Measurements from ENCODE around the gene MARCKS. TPM values are rescaled to one million over a fixed set of nuclear protein-coding genes. Genes with fewer than 3 reads are reported as not detected.

MARCKS gene
- polyA plus RNA-seq, 1 donor, result 277 TPM

DNA sequence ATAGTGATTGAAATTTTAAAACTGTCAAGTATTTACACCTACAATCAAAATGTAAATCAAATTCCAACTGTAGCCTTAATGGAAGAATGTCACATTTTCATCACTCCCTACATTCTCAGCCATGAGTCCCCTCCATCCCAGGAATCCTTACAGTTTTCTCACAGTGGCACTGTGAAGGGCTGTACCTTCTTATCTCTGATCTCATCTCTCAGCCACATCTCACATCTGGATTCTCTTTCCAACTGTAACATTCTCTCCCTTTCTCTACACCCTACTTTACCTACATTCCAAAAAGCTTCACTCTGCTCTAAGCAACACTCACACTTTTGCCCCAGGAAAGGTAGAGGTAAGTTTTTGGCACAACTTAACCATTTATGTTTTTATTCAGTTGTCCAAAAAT is 8.9 kb upstream of the MARCKS start:
- no peak for DNase-seq

DNA sequence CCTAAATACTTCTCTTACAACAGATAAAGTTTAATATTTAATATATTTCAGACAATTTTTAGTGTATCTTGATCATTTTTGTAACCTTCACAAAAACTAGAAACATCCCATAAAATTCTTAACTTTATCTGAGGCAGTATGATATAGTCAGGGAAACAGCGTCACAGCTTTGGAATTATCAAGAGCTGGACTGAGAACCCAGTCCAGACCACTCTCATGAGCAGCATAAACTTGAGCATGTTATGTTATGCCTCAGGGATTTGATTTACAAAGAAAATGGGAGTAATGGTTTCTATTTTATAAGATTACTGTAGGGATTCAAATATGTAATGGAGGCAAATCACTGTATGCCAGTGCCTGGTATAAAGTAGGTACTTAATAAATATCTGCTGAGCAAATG is 8.3 kb upstream of the MARCKS start:
- no peak for DNase-seq

DNA sequence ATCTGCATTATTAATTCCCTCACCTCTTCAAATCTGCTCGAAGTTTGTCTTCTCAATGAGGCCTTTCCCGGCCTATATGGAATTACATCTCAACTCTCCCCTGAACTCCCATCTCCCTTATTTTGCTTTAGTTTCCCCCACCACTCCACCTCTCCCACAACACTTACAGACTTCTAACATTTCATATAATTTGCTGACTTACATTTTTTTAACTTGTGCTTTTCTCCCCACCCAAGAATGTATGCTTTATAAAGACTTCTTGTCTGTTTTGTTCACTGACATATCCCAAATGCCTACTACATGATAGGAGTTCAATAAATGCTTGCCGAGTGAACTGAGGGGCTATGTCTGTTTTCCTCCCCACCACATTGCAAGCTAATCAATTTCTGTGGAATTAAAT is 3.9 kb upstream of the MARCKS start:
- no peak for DNase-seq

DNA sequence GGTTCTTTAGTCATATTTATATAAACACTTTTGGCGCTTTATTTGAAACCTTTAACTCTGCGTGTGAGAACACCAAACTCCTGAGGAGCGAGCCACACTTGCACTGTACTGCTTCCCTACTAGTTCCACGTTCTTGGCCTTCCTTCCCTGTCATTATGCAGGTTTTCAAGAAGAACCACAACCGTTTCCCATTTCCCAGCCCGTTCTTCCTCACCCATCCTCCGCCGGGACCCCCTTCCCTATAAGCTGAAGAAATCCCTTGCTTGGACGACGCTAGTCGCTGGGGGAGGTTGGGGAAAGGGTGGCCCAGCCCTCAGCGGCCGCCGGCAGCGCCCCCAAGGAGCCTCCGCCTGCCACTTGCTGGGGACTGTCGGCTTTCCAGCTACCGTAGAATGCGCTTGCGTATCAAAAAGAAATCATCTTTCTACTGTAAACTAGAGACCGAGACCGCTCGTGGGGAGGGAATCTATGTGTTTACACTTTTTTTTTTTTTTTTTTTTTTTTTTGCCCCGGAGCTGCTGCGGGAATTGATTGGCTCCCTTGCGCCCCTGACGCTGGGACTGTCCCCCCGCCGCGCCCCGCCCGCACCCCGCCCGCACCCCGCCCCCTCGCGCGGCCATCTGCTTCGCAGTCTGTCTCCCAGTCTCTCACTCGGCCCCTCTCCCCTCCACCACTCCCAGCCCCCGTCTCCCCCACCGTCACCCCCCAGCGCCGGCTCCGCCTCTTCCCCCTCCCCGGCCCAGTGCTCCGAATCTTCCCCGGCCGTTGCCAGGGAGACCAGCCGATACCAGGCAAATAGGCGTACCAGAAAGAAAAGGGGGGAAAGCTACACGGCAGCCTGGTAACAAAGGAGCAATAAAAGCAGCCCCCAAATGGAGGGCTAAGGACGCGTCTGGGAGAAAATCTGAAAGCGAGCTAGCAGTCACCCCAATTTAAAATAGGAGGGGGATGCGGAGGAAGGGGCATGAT is 2.3 kb upstream of the MARCKS start:
- DNase-seq, result peak; percentile 85

DNA sequence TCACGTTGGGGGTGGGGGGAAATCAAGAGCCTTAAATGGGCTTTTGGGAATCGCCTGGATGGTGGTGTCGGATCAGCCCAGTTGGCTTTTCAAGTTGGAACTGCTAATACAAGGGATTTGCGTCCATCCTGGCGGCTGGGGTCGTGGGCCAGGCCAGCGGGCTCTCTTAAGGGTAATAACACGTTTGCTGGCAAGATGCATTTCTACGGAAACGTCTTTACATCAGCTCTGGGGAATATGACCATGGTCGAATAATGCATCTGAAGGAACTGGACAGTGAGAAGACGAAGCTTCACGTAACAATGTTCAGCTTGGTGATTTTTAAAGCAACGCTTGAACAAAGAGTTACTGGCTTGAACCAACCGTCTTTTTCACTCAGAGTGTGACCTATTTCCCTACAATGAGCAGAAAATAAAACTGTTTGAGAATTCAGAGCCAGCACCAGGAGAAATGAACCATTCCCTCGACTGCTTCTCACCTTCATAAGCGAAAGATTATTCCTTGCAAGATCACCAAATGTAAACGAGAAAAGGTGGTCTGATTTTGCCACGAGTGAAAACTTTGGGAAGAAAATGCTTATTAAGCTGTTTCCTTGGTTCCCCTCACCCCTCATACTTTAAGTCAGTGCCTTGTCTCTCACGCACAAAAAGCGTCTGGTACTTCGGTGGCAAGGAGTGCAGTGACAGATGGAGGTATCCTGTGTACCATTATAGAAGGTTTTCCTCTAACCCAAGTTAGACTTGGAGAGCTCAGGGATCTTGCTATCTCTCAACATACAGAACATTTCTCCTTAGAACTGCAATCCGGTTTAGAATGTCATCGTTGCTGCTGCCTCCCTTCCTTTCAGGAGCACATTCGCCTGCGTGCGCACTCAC is 1.4 kb upstream of the MARCKS start:
- peak; percentile 68 for DNase-seq

DNA sequence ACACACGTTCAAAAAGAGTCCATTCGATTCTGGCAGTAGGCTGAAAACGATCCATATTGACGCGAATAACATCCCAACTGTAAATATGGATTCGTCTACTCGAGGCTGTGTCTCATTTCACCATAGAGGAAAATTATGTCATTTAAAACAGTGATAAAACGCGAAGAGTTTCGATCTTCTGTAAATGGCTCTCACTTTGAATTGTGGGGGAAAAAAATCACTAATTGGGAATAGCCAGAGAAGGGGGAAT is 845 bp upstream of the MARCKS start:
- DNase-seq, result no peak

DNA sequence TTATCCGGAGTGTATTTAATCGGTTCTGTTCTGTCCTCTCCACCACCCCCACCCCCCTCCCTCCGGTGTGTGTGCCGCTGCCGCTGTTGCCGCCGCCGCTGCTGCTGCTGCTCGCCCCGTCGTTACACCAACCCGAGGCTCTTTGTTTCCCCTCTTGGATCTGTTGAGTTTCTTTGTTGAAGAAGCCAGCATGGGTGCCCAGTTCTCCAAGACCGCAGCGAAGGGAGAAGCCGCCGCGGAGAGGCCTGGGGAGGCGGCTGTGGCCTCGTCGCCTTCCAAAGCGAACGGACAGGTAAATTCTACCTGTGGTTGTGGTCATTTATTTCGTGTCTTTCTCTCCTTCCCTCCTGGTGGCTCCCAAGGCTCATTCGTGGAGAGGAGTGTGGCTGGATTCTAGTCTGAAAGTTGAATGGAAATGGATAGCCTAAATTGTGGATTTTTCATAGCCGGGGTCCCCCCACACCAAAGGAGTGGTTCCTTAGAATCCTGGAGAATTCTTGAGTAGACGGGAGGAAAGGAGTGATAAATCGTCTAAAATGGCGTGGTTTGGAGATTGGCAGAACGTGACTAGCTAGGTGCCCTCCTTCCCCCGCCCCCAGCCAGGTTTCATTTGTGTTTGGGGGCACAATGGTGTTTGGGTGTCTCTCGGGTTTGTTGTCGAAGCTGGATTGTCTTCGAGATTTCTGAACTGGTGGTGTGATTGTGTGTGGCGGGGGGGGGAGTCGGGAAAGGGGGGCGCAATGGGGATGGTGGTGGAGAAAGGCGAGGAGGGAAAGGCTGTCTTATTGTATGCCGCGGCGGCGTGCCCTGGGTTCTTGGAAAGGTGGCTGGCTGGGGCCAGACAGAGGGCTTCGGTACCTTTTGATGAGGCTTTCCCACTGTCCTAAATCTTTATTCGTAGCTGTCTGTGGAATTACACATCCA is 673 bp downstream of the MARCKS start:
- DNase-seq, result peak; percentile 62

DNA sequence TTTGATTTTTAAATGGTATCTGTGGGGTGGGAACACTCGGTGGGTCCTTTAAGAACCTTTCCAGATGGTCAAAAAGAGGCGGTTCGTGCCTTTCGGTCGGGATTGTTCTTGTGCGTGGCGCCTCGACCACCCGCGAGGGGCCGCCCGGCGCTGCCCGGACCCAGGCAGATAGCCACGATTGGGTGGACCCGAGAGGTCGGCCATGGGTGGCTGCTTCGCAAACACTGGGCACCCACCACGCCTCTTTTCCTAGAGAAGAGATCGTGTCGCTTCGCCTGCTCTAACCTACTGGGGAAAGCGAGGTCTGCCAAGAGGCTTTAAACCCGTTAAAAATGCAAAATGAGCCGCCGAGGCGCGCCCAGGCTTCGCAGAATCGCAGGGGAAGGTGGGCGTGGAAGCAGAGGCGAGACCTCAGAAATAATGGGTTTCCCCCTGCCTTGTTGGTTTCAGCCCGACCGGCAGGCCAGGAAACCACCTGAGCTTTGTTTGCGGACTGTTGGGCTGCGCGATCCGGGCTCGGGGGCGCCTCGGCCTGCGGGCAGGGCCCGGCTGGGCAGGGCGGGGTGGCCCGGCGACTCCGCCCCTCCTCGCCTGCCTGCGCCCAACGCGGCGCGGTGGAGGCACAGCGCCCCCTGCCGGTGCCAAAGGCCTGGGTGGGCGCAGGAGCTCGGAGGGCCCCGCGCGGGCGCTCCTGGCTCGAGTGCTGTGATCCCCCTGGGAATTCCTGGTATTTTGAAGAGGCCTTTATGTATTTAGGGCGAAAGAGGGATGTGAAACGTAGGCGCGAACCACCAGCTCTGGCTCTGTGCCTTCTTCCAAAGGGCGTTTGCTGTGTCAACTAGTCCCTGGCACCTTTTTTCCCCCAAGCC is 1.6 kb downstream of the MARCKS start:
- peak; percentile 89 for DNase-seq

DNA sequence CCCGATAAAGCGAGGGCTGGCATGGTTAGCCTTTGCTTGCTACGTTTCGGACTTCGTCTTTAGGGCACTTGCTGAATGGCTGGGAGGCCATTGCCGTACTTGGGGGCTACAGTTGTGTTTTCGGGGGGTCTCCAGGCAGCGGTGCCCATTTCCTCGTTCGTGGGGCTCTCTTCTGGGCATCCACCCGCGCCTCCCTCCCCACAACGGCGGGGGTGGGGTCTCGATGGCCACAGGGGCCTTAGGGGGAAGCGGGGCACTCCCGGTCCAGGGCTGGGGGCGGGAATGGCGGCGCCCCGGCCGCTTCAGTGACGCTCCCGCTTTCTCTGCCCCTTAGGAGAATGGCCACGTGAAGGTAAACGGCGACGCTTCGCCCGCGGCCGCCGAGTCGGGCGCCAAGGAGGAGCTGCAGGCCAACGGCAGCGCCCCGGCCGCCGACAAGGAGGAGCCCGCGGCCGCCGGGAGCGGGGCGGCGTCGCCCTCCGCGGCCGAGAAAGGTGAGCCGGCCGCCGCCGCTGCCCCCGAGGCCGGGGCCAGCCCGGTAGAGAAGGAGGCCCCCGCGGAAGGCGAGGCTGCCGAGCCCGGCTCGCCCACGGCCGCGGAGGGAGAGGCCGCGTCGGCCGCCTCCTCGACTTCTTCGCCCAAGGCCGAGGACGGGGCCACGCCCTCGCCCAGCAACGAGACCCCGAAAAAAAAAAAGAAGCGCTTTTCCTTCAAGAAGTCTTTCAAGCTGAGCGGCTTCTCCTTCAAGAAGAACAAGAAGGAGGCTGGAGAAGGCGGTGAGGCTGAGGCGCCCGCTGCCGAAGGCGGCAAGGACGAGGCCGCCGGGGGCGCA is 2.4 kb downstream of the MARCKS start:
- no peak for DNase-seq

DNA sequence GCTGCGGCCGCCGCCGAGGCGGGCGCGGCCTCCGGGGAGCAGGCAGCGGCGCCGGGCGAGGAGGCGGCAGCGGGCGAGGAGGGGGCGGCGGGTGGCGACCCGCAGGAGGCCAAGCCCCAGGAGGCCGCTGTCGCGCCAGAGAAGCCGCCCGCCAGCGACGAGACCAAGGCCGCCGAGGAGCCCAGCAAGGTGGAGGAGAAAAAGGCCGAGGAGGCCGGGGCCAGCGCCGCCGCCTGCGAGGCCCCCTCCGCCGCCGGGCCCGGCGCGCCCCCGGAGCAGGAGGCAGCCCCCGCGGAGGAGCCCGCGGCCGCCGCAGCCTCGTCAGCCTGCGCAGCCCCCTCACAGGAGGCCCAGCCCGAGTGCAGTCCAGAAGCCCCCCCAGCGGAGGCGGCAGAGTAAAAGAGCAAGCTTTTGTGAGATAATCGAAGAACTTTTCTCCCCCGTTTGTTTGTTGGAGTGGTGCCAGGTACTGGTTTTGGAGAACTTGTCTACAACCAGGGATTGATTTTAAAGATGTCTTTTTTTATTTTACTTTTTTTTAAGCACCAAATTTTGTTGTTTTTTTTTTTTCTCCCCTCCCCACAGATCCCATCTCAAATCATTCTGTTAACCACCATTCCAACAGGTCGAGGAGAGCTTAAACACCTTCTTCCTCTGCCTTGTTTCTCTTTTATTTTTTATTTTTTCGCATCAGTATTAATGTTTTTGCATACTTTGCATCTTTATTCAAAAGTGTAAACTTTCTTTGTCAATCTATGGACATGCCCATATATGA is 3.2 kb downstream of the MARCKS start:
- DNase-seq, result no peak

DNA sequence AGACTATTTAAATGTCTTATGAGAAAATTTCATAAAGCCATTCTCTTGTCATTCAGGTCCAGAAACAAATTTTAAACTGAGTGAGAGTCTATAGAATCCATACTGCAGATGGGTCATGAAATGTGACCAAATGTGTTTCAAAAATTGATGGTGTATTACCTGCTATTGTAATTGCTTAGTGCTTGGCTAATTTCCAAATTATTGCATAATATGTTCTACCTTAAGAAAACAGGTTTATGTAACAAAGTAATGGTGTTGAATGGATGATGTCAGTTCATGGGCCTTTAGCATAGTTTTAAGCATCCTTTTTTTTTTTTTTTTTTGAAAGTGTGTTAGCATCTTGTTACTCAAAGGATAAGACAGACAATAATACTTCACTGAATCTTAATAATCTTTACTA is 5.0 kb downstream of the MARCKS start:
- no peak for DNase-seq

DNA sequence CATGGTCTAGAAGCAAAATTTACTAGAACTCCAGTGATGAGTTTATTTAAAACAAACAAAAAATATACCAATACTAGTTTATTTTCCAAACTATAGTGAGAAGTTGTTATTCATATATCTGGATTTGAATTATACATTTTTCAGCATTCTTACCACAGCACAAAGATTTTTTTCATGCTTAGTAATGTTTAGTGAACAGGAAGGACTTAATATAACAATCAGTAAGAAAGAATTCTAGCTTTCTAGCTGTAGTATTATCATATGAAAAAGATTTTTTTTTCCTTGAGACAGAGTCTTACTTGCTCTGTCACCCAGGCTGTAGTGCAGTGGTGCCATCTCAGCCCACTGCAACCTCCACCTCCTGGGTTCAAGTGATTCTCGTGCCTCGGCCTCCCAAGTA is 13.8 kb downstream of the MARCKS start:
- DNase-seq, result no peak

DNA sequence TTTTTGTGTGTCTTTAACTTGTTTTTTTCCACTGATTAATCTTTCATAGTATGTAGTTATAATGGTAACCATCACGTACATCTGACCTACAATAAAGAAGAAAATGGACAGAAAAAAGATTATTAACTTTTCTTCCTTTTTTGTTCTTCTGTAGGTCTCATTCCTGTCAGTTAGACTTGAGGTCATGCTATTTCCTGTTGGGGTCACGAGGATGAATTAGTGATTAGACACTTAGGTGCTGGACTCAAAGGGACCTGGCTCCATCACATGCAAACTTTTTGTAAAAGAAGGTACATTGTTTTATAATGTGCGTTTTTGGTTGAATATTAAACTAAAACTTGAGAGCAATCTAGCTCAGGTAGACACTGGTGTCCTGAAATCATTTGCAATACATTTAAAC is 14.8 kb downstream of the MARCKS start:
- no peak for DNase-seq

DNA sequence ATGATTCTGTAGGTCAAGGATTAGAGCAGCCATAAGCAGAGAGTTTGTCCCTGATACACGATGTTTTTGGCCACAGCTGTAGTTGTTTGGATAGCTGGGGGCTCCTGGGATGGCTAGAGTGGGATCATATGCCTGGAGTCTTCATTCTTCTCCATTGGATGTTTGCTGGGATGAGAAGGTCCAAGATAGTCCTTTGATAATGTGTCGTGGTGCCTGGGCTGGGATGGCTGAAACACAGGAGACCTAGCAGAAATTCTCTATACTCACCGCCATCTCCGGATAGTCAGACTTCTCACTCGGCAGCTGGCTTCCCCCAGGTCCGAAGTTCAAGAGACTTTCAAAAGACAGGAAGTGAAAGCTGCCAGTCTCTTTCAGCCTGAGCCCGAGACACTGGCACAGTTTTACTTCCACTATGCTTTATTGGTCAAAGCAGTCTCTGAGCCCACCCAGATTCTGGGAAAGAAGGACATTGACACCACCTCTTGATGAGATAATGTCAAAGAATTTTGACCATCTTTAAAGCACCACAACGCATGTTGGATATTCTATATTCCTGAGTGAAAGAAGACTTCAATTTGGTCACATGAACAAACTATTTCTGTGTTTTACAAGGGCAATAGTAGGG is 16.0 kb downstream of the MARCKS start:
- DNase-seq, result no peak

DNA sequence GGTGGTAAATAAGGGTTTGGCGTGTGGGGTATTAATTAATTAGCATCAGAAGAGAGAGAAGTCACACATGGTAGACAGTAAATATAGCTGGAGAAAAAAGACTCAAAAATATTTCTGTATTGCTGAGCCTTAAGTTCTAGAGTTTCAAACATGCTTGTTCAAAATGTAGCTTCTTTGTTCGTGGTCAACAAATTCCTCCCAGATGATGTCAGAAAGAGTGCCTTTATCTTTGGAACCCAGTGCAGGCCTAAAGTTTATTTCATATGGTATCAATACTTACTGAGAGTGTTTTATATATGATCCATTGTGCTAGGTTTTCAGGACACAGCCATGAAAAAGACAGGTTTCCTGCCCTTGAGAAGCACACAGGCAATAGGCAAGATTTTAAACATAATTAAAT is 18.3 kb downstream of the MARCKS start:
- DNase-seq, result no peak

DNA sequence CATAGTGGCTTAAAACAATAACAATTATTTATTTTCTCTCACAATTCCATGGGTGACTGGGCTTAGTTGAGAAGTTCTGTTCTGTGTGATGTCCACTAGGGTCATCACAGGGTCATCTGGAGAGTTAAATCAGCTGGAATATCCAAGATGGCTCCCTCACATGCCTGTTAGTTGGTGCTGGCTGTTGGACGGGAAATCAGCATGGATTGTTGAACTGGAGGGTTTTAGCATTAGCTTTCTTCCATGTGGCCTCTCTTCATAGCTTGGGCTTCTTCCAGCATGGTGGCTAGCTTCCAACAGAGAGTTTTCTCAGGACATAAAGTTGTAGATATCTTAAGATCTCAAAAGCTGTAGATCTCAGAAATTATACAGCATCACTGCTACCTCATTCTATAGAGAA is 19.6 kb downstream of the MARCKS start:
- no peak for DNase-seq

DNA sequence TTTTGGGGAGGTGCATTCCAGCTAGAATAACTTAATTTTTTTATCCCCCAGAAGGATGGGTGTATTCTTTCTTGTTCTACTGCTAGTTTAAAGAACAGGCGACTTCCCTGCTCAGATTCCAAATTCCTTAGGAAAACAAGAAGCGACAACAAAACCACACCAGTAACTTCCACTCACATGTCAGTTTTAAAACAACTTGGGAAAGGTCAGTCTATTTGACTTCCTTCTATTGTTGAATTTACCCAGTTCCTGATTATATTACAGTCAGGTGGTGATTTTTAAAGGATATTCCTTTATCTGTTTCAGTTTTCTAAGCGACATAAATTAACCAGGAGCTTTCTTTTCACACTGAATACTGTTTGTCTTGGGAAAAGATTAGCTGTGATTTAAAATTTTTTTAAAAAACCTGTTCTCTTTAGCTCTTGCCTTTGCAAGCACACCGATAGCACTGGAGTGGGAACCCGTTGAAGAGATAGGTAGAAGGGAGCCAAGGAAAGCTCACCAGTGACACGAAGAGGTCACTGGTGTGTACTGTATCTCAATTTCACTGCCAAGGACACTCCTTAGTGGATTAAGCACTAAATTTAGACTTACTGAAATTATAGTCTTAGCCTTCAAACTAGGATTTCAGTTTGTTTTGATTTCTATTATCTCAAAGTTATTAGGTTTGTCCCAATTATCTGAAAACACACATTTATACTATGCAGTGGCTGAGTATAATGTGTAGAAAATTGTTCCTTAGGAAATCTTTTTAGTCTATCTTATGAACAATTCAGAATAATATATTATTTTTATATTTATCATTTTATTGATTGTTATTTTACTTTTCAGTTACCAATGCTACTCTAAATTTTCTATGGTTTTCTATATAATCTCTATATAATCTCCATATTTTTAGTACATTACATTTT is 22.3 kb downstream of the MARCKS start:
- peak; percentile 72 for DNase-seq

DNA sequence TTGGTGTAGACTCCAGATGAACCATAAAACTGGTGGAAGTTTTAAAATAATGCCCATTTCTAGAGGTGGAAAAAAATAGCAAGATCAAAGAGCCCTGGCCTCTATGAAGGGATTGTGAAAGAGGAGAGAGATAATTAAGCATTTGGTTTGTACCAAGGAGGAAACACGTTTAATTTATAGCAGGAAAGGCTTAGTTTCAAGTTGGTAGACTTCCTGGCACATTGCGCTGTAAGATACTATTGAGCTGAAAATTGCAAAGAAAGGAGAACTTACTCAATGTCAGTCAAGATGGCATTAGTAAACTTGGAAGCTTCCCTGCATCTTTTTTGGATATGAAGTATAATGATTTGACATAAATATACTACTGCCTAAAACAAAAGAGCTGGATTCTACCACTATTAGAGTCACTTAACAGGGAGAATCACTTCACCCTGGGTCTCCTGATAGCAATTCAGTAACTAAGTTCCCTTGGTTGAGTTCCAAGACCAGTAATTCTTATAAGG is 24.4 kb downstream of the MARCKS start:
- no peak for DNase-seq

Data from left kidney (tissue), 2 donors.